Measurements from ENCODE around the gene CARD14. TPM values are rescaled to one million over a fixed set of nuclear protein-coding genes. Genes with fewer than 3 reads are reported as not detected.

CARD14 gene
- polyA plus RNA-seq, 3 donors: 0.11 to 0.27 (median 0.16) TPM

GRCh38 chr17:80212962-80213642, 43.3 kb downstream of the CARD14 start:
- intact Hi-C loops (cut with micrococcal nuclease): loop anchor here (5.0 kb wide), 2 partner anchors 39 to 61 kb away; no protein-coding TSS in a partner anchor
- Histone ChIP-seq H3K9ac (ENCODE audit: insufficient read depth, low read length, poor library complexity, severe bottlenecking) (peak overlapping the region; percentile 56), H3K4me2 (replicated peaks; ENCODE audit: extremely low read depth, low read length, poor library complexity, severe bottlenecking) (peak overlapping the region; percentile 59), H2AFZ (ENCODE audit: insufficient read depth, low read depth, low read length, poor library complexity, severe bottlenecking) (peak overlapping the region; percentile 53), H4K20me1 (ENCODE audit: insufficient read depth, low read length) (peaks cover 91% of the 10 kb centered on the region), H3K36me3 (replicated peaks in 1 of 2; ENCODE audit: control insufficient read depth in 1 of 2, insufficient read depth in 2 of 2, low read length in 2 of 2) (peaks cover 84 to 89% of the 10 kb centered on the region in 2 donors), H3K27ac (ENCODE audit: low read depth in 1 of 2, low read length in 2 of 2) (peak overlapping the region; percentile 85 to 91), H3K4me1 (ENCODE audit: control insufficient read depth in 1 of 2, insufficient read depth in 2 of 2, low read length in 2 of 2) (peaks cover 34 to 51% of the 10 kb centered on the region in 2 donors), H3K4me3 (replicated peaks in 1 of 3; ENCODE audit: low read depth in 2 of 3, low read length in 3 of 3) (peak overlapping the region in 1 of 3 experiments; percentile 57), H3K79me2 (ENCODE audit: insufficient read depth, low read length) (peaks cover 15% of the 10 kb centered on the region), H3K9me3 (replicated peaks in 1 of 2; ENCODE audit: control insufficient read depth in 1 of 2, insufficient read depth in 1 of 2, low read length in 2 of 2) (no peaks in the 10 kb centered on the region), H3K27me3 (ENCODE audit: control insufficient read depth in 2 of 2, insufficient read depth in 2 of 2, low read length in 2 of 2) (peaks cover 0 to 2% of the 10 kb centered on the region in 2 donors)
- H3K4me3 Mint-ChIP-seq: peak overlapping the region; percentile 53 to 65
- peaks cover 81 to 98% of the 10 kb centered on the region in 2 donors for H3K36me3 Mint-ChIP-seq
- 3% methylated on average over 13 of the region's 19 CpGs for WGBS (ENCODE audit: insufficient coverage)
- H3K27ac Mint-ChIP-seq: peak overlapping the region; percentile 88 to 96 (median 93)
- TF ChIP-seq CTCF (IDR thresholded peaks at IDR 0.05): no peak
- peaks cover 0 to 8% (median 2%) of the 10 kb centered on the region in 7 donors for H3K9me3 Mint-ChIP-seq
- peaks cover 10 to 31% (median 25%) of the 10 kb centered on the region in 3 donors for H3K27me3 Mint-ChIP-seq (ENCODE audit: low read depth in 3 of 3)
- peak; percentile 81 to 84 (median 83) for DNase-seq
- peaks cover 39% of the 10 kb centered on the region for H3K4me1 Mint-ChIP-seq

- Histone ChIP-seq H3K9me3 (replicated peaks in 1 of 2; ENCODE audit: control insufficient read depth in 1 of 2, insufficient read depth in 1 of 2, low read length in 2 of 2) (no peaks in the 10 kb centered on the region), H3K4me3 (replicated peaks in 1 of 3; ENCODE audit: low read depth in 2 of 3, low read length in 3 of 3) (peak overlapping the region in 1 of 3 experiments; percentile 57), H3K4me2 (replicated peaks; ENCODE audit: extremely low read depth, low read length, poor library complexity, severe bottlenecking) (peak overlapping the region; percentile 59), H3K4me1 (ENCODE audit: control insufficient read depth in 1 of 2, insufficient read depth in 2 of 2, low read length in 2 of 2) (peaks cover 39 to 51% of the 10 kb centered on the region in 2 donors), H3K9ac (ENCODE audit: insufficient read depth, low read length, poor library complexity, severe bottlenecking) (peak overlapping the region; percentile 56), H3K27ac (ENCODE audit: low read depth in 1 of 2, low read length in 2 of 2) (peak overlapping the region; percentile 85 to 91), H3K27me3 (ENCODE audit: control insufficient read depth in 2 of 2, insufficient read depth in 2 of 2, low read length in 2 of 2) (peaks cover 0 to 3% of the 10 kb centered on the region in 2 donors), H3K36me3 (replicated peaks in 1 of 2; ENCODE audit: control insufficient read depth in 1 of 2, insufficient read depth in 2 of 2, low read length in 2 of 2) (peaks cover 82 to 89% of the 10 kb centered on the region in 2 donors), H4K20me1 (ENCODE audit: insufficient read depth, low read length) (peaks cover 91% of the 10 kb centered on the region), H3K79me2 (ENCODE audit: insufficient read depth, low read length) (peaks cover 20% of the 10 kb centered on the region), H2AFZ (ENCODE audit: insufficient read depth, low read depth, low read length, poor library complexity, severe bottlenecking) (peak overlapping the region; percentile 53)
- Mint-ChIP-seq H3K4me3 (peak overlapping the region; percentile 53 to 65), H3K4me1 (peaks cover 44% of the 10 kb centered on the region), H3K9me3 (peaks cover 0 to 8% (median 2%) of the 10 kb centered on the region in 7 donors), H3K27me3 (ENCODE audit: low read depth in 3 of 3) (peaks cover 10 to 35% (median 26%) of the 10 kb centered on the region in 3 donors), H3K27ac (peak overlapping the region; percentile 88 to 96 (median 93)), H3K36me3 (peaks cover 82 to 98% of the 10 kb centered on the region in 2 donors)
- no peak for TF ChIP-seq CTCF (IDR thresholded peaks at IDR 0.05)
- DNase-seq: no peak
- WGBS (ENCODE audit: insufficient coverage): 95% methylated on average over 17 of the region's 17 CpGs
- intact Hi-C loops (cut with micrococcal nuclease): loop anchor here (5.0 kb wide), 2 partner anchors 39 to 61 kb away; no protein-coding TSS in a partner anchor
These were observed 43.8 kb downstream of the CARD14 start for GRCh38 chr17:80213643-80213975.
